Measurements from ENCODE around the gene PPP4R1. TPM values are rescaled to one million over a fixed set of nuclear protein-coding genes. Genes with fewer than 3 reads are reported as not detected.

PPP4R1 gene
- total RNA-seq, 1 experiment from 2014 or later = 45.1 TPM

- DNase-seq = no peak
- no peaks in the 10 kb centered on the region for H3K36me3 ChIP-seq
- H3K9me3 ChIP-seq = no peaks in the 10 kb centered on the region
- H3K4me3 ChIP-seq = no peak overlapping the region
- H3K27me3 ChIP-seq = no peaks in the 10 kb centered on the region
Observed at GRCh38 chr18:9637036-9637767, 22.8 kb upstream of the PPP4R1 start.

GRCh38 chr18:9634856-9635255 is 20.5 kb upstream of the PPP4R1 start:
- no peaks in the 10 kb centered on the region for H3K9me3 ChIP-seq
- no peak overlapping the region for H3K4me3 ChIP-seq
- H3K36me3 ChIP-seq = no peaks in the 10 kb centered on the region
- no peak for DNase-seq
- H3K27me3 ChIP-seq = no peaks in the 10 kb centered on the region

DNA sequence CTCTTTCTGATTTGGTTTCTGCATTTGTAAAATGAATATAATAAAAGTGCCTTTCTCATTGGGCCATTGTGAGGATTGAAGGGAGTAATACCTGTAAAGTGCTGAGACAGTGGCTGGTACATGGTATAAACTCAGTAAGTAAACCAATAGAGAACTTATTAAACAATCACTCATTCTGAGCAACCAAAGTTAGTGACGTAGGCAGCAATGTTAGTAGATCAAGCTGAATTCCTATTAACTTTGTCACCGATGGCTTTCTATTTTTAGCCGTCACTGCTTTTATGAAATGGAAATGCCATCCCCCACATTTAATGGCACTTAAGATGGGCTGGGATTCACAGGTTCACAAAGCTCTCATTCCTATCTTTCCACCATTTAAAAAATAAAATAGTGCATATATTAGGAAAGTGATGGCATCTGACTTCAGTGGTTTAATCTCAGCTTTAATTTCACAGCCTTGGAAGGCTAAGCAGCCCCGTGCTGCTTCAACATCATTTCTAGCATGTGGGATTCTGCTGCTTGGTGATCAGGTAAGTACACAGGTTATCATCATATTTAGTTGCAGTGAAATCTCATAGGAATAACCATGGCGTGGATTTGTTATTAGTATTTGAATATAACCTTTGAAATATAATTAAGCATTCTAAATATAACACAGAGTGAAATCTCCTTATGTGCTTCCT is 17.6 kb upstream of the PPP4R1 start:
- H3K27me3 ChIP-seq = no peaks in the 10 kb centered on the region
- no peaks in the 10 kb centered on the region; the same call in 1 of the 2 replicates for H3K9me3 ChIP-seq
- H3K4me3 ChIP-seq = no peak overlapping the region
- no peaks in the 10 kb centered on the region for H3K36me3 ChIP-seq
- no peak for DNase-seq

DNA sequence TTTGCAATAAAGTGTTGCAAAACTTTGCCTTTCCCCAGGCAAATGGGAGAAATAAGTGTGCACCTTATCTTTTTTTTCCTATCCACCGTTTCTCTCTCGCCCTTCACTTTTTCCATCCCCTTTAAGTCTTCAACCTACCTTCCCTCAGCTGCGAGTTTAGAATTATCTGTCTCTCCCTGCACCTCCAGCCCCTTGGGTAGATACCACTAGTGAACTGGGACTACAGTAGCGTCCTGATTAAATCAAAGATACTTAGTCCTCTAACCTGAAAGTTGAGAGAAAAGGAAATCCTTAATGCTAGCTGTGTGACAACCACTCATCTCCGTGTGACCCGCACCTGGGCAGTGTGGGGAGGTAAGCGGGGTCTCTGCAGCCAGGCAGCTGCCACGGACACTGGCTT is 16.1 kb upstream of the PPP4R1 start:
- H3K4me3 ChIP-seq = no peak overlapping the region
- H3K9me3 ChIP-seq = no peaks in the 10 kb centered on the region; the same call in 1 of the 2 replicates
- DNase-seq = no peak
- no peaks in the 10 kb centered on the region for H3K36me3 ChIP-seq
- no peaks in the 10 kb centered on the region for H3K27me3 ChIP-seq

- no peak for DNase-seq
Observed at GRCh38 chr18:9629709-9630108, 15.3 kb upstream of the PPP4R1 start.

GRCh38 chr18:9628984-9629383 is 14.6 kb upstream of the PPP4R1 start:
- Histone ChIP-seq H3K4me3 (no peak overlapping the region), H3K27me3 (no peaks in the 10 kb centered on the region), H3K36me3 (no peaks in the 10 kb centered on the region), H3K9me3 (no peaks in the 10 kb centered on the region; the same call in 1 of the 2 replicates)
- DNase-seq = no peak

More at GRCh38 chr18:9629709-9630108, 15.3 kb upstream of the PPP4R1 start:
- Histone ChIP-seq H3K36me3 (no peaks in the 10 kb centered on the region), H3K4me3 (no peak overlapping the region), H3K9me3 (no peaks in the 10 kb centered on the region; the same call in 1 of the 2 replicates), H3K27me3 (no peaks in the 10 kb centered on the region)

GRCh38 chr18:9627642-9628041 is 13.3 kb upstream of the PPP4R1 start:
- DNase-seq = no peak
- H3K27me3 ChIP-seq = no peaks in the 10 kb centered on the region
- no peaks in the 10 kb centered on the region for H3K36me3 ChIP-seq
- H3K4me3 ChIP-seq = no peak overlapping the region
- H3K9me3 ChIP-seq = no peaks in the 10 kb centered on the region; the same call in 1 of the 2 replicates

DNA sequence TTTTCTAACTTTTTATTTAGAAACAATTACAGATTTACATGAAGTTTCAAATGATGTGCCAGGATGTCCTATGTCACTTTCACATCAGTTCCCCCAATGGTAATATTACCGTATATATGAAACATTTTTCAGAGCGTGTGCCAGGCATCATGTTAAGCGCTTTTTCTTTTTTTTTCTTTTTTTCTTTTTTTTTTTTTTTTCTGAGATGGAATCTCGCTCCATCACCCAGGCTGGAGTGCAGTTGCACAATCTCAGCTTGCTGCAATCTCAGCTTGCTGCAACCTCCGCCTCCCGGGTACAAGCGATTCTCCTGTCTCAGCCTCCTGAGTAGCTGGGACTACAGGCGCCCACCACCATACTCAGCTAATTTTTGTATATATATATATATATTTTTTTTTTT is 5.6 kb upstream of the PPP4R1 start:
- no peaks in the 10 kb centered on the region for H3K36me3 ChIP-seq
- no peak for DNase-seq
- H3K27me3 ChIP-seq = no peaks in the 10 kb centered on the region
- H3K4me3 ChIP-seq = no peak overlapping the region
- no peaks in the 10 kb centered on the region for H3K9me3 ChIP-seq

DNA sequence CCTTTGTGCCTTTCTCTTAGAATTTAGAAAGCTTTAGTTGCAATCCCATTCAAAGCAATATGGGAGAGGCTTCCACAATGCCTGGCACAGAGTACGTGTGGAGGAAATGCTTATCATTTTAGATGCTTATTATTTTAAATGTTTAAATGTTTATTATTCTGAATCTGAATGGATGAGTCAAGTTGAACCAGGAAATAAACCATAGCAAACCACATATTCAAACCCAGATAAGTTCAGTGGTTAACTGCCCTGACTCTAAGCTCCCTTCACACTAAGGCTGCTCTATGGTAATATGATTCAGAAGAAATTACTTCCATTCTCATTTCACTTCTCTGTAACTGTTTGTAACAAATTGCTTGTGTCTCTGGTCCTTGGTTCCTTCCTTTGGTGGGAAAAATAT is 5.2 kb upstream of the PPP4R1 start:
- H3K4me3 ChIP-seq = no peak overlapping the region
- peak; percentile 33 for DNase-seq
- H3K36me3 ChIP-seq = no peaks in the 10 kb centered on the region
- H3K9me3 ChIP-seq = no peaks in the 10 kb centered on the region
- H3K27me3 ChIP-seq = no peaks in the 10 kb centered on the region

DNA sequence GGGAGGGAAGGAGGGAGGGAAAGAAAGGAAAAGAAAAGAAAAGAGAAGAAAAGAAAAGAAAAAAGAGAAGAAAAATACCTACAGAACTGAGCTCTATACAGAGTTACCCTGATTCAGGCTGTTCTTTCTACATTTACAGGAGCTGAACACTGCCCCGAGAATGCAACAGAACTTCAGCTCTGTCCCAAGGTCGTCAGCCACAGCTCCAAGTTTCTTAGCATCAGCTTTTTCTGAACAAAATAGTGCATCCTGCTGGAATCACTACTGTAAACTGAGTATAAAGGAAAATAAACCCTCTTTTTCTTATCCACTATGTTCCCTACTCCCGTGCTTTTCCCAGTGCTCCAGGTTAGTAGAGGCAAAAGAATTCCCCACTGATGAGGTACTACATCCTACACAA is 4.7 kb upstream of the PPP4R1 start:
- no peak overlapping the region for H3K4me3 ChIP-seq
- no peak for DNase-seq

GRCh38 chr18:9617006-9617542 is 2.7 kb upstream of the PPP4R1 start:
- no peaks in the 10 kb centered on the region for H3K27me3 ChIP-seq
- no peak overlapping the region for H3K4me3 ChIP-seq
- H3K36me3 ChIP-seq = no peaks in the 10 kb centered on the region
- DNase-seq = no peak
- H3K9me3 ChIP-seq = no peaks in the 10 kb centered on the region

More for the DNA sequence above, 4.7 kb upstream of the PPP4R1 start:
- Histone ChIP-seq H3K27me3 (no peaks in the 10 kb centered on the region), H3K36me3 (no peaks in the 10 kb centered on the region), H3K9me3 (no peaks in the 10 kb centered on the region)

GRCh38 chr18:9616049-9616448 is 1.7 kb upstream of the PPP4R1 start:
- Histone ChIP-seq H3K9me3 (no peaks in the 10 kb centered on the region), H3K27me3 (no peaks in the 10 kb centered on the region), H3K4me3 (no peak overlapping the region), H3K36me3 (peaks cover 10% of the 10 kb centered on the region)
- no peak for DNase-seq

DNA sequence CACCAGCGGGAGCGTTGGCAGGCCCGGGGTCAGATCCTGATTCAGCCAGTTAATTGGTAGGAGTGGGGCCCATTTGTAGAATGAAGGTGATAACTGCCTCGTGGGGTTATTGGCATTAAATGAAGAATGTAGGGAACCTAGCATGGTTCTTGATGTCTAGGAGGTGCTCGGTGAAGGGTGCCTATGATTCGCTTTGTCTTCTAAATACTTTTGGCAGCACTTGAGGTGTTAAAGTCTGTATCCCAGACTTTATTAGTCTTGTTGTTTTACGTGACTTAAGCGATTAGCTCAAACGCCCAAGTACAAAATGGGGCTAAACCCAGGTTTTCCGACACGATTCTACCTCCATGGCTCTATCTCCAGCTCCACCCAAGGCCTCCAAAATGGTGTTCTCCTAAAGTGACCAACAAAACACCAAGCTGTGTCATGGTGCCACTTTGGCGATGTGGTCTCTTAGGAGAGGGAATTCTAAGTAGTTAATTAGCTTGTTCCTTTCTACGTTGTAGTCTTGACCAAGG is 980 bp upstream of the PPP4R1 start:
- peak overlapping the region; percentile 53 for H3K4me3 ChIP-seq
- H3K9me3 ChIP-seq = no peaks in the 10 kb centered on the region
- no peaks in the 10 kb centered on the region for H3K27me3 ChIP-seq
- H3K36me3 ChIP-seq = peaks cover 16% of the 10 kb centered on the region
- no peak for DNase-seq

GRCh38 chr18:9613550-9614400 is 584 bp downstream of the PPP4R1 start:
- H3K9me3 ChIP-seq = no peaks in the 10 kb centered on the region
- peaks cover 24% of the 10 kb centered on the region for H3K36me3 ChIP-seq
- peak overlapping the region; percentile 74 for H3K4me3 ChIP-seq
- H3K27me3 ChIP-seq = no peaks in the 10 kb centered on the region
- peak; percentile 63 for DNase-seq

DNA sequence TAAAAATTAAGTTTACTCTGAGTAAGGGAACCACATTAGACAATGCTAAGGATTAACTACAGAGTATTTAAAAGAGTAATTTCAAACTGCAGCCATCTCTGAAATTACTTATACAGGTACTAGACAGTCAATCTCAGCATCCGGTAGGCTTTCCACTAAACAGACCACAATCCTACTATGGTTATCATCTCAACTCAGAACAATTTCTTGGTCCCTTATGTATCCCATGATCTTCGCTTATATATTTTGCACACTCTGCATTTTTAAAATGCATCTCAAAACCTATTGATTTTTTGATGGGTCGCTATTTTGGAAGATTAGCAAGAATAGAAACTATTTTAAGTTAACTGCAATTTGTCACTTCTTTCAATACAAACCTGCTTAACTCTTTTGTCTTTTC is 1.4 kb downstream of the PPP4R1 start:
- DNase-seq = no peak
- no peaks in the 10 kb centered on the region for H3K27me3 ChIP-seq
- H3K9me3 ChIP-seq = no peaks in the 10 kb centered on the region
- H3K36me3 ChIP-seq = peaks cover 24% of the 10 kb centered on the region
- H3K4me3 ChIP-seq = peak overlapping the region; percentile 74

DNA sequence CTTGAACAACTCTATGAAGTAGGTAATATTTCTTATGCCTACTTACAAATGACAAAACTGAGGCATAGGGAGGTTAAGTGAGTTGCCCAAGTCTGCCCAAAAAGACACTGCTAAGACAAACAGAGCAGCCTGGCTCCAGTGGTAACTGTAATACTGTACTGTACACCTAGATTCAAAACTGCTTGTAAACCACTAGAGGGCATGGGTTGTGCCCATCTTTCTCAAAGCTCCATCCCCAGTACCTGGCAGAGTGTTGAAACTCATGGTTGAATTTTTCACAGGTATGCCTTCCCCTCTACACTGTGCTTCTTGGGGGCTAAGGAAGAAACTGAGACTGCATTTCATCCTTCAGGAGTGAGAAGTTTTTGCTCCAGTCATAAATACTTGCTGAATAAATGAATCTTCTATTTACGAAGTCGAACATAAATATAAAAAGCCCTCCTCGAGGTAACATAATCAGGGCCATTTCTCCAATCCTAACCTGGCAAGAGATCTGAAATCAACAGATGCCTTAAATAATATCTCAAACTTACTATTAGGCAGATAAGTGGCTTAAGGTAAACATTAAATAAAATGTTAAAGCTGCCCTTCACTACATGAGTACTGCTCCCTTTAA is 2.0 kb downstream of the PPP4R1 start:
- H3K27me3 ChIP-seq = no peaks in the 10 kb centered on the region
- peak overlapping the region; percentile 74 for H3K4me3 ChIP-seq
- H3K9me3 ChIP-seq = no peaks in the 10 kb centered on the region
- peaks cover 26% of the 10 kb centered on the region for H3K36me3 ChIP-seq
- DNase-seq = peak; percentile 24

All from MG63 (cell line).